Rectal smooth muscle tissue (tissue), 1 donor: ENCODE data around the gene RNF11.

Experiments used
- H3K27ac ChIP-seq: one replicate; pipeline ENCODE4 v1.7.0; 2013; ENCODE audit warnings: low read depth, low read length, inconsistent platforms
- H3K27me3 ChIP-seq: one replicate; pipeline ENCODE4 v1.7.0; 2013; ENCODE audit warnings: low read length; ENCODE audit not compliant: control insufficient read depth, insufficient read depth
- H3K36me3 ChIP-seq: one replicate; pipeline ENCODE4 v1.7.0; 2013; ENCODE audit warnings: low read length; ENCODE audit not compliant: control insufficient read depth, insufficient read depth
- H3K4me1 ChIP-seq: one replicate; pipeline ENCODE4 v1.7.0; 2013; ENCODE audit warnings: low read length; ENCODE audit not compliant: control insufficient read depth, insufficient read depth
- H3K4me3 ChIP-seq: one replicate; pipeline ENCODE4 v1.7.0; 2013; ENCODE audit warnings: low read length
- H3K9ac ChIP-seq: one replicate; pipeline ENCODE4 v1.7.0; 2013; ENCODE audit warnings: low read length

The RNF11 gene

DNA sequence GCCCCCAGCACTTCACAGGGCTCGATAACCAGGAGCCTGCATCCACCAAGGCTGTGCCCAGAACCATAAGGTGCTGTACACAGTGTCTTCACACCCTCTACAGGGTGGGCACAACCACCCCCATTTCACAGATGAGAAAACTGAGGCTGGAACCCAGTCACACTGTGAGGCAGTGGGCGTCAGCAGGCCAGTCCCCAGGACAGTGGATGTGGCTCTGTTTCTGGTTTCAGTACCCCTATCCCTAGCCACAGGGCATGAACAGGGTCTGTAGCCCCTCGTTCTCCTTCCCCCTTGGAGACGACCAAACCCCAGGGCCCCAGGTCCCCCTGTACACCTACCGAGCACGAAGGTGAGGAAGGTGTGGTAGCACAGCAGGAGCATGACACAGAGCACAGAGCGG is 66.7 kb downstream of the RNF11 start:
- no peak overlapping the region for H3K4me3 ChIP-seq
- H3K4me1 ChIP-seq: no peaks in the 10 kb centered on the region
- H3K9ac ChIP-seq: no peak overlapping the region
- H3K27me3 ChIP-seq: no peaks in the 10 kb centered on the region
- H3K36me3 ChIP-seq: no peaks in the 10 kb centered on the region
- no peak overlapping the region for H3K27ac ChIP-seq

GRCh38 chr1:51303315-51303714 is 67.2 kb downstream of the RNF11 start:
- Histone ChIP-seq H3K9ac (no peak overlapping the region), H3K4me3 (no peak overlapping the region), H3K27ac (no peak overlapping the region), H3K4me1 (no peaks in the 10 kb centered on the region), H3K36me3 (no peaks in the 10 kb centered on the region), H3K27me3 (no peaks in the 10 kb centered on the region)

- Histone ChIP-seq H3K4me1 (no peaks in the 10 kb centered on the region), H3K36me3 (no peaks in the 10 kb centered on the region), H3K9ac (no peak overlapping the region), H3K27ac (no peak overlapping the region), H3K4me3 (no peak overlapping the region), H3K27me3 (no peaks in the 10 kb centered on the region)
Measured at GRCh38 chr1:51303751-51304251, 67.7 kb downstream of the RNF11 start.

GRCh38 chr1:51304360-51304759 is 68.3 kb downstream of the RNF11 start:
- no peak overlapping the region for H3K4me3 ChIP-seq
- H3K4me1 ChIP-seq: no peaks in the 10 kb centered on the region
- no peaks in the 10 kb centered on the region for H3K36me3 ChIP-seq
- no peaks in the 10 kb centered on the region for H3K27me3 ChIP-seq
- H3K27ac ChIP-seq: no peak overlapping the region
- H3K9ac ChIP-seq: no peak overlapping the region

- Histone ChIP-seq H3K27me3 (no peaks in the 10 kb centered on the region), H3K9ac (no peak overlapping the region), H3K27ac (no peak overlapping the region)
Measured at GRCh38 chr1:51305371-51305823, 69.3 kb downstream of the RNF11 start.

GRCh38 chr1:51306950-51307349 is 70.9 kb downstream of the RNF11 start:
- Histone ChIP-seq H3K4me3 (no peak overlapping the region), H3K27ac (no peak overlapping the region), H3K9ac (no peak overlapping the region), H3K36me3 (no peaks in the 10 kb centered on the region), H3K27me3 (no peaks in the 10 kb centered on the region), H3K4me1 (no peaks in the 10 kb centered on the region)

More at GRCh38 chr1:51305371-51305823, 69.3 kb downstream of the RNF11 start:
- H3K36me3 ChIP-seq: no peaks in the 10 kb centered on the region
- no peak overlapping the region for H3K4me3 ChIP-seq
- H3K4me1 ChIP-seq: no peaks in the 10 kb centered on the region

GRCh38 chr1:51308636-51309035 is 72.6 kb downstream of the RNF11 start:
- Histone ChIP-seq H3K27me3 (no peaks in the 10 kb centered on the region), H3K4me3 (no peak overlapping the region), H3K36me3 (no peaks in the 10 kb centered on the region), H3K4me1 (no peaks in the 10 kb centered on the region), H3K9ac (no peak overlapping the region), H3K27ac (no peak overlapping the region)

DNA sequence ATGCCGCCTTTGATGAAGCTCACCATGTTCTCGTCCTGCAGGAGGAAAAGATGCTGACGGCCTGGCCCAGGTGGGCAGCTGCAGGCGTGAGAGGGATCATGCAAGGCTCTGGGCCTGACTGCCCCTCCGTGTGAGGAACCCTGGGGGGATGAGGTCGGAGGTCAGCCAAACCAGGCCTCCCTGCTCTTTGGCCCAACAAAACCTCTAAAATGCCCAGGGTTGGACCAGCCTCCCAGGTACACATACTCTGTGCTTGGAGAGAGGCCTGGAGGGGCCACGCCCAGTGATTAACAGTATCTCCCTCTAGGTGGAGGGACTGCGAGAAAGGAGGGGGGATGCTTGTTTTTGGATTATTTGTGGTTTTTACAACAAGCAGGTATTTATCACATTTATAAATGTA is 73.2 kb downstream of the RNF11 start:
- Histone ChIP-seq H3K4me3 (no peak overlapping the region), H3K9ac (no peak overlapping the region), H3K36me3 (no peaks in the 10 kb centered on the region), H3K4me1 (no peaks in the 10 kb centered on the region), H3K27me3 (no peaks in the 10 kb centered on the region), H3K27ac (no peak overlapping the region)

DNA sequence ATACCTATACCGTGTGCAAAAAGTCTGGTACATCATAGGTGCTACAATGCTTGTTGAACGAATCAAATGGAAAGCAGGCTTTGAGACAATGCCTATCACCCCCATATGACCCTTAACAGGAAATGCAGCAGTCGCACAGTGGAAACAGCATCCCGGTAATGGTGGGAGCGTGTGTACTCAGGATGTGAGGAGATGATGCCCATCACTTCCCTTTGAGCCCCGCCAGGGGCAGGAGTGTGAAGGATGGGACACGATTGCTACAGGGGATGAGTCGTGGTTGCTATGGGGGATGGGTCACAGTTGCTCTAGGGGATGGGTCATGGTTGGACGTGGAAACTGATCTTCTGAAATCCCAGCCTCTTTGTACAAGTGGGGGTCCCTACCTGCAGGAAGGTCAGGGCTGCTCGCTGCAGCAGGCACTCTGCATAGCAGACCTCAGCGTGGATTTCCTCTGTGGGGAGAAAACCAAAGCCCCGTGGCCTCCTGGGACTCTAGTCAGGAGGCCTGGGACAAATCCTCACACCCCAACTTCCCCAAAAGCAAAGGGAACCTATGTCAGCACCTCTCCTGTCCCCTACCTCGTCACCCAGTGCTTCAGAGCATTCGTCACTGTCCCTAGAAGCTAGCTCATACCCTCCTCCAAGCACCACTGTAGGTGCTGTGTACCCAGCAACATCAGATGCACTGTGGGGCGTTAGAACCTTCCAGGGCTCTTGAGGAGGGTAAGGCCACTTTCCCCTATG is 75.0 kb downstream of the RNF11 start:
- no peak overlapping the region for H3K9ac ChIP-seq
- no peaks in the 10 kb centered on the region for H3K4me1 ChIP-seq
- no peak overlapping the region for H3K4me3 ChIP-seq
- no peaks in the 10 kb centered on the region for H3K36me3 ChIP-seq
- H3K27me3 ChIP-seq: no peaks in the 10 kb centered on the region
- no peak overlapping the region for H3K27ac ChIP-seq

DNA sequence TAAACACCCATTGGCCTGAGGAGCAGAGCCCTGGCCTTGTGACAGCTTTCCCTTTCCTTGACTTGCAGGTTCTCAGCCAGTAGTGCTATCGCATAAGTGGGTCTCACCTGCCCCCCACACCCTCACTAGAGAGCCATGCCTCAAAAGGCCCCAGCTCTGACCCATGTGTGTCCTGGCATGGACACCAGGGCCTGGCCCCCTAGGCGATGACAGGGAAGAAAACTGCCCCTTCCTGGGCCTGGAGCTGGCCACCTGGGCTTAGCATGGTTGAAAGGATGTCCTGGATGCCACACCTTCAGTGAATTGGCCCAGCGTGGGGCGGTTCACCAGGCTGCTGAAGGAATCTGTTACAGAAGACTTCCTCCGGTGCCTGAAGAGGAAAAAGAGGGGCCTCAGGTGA is 75.8 kb downstream of the RNF11 start:
- Histone ChIP-seq H3K27ac (no peak overlapping the region), H3K9ac (no peak overlapping the region), H3K36me3 (no peaks in the 10 kb centered on the region), H3K27me3 (no peaks in the 10 kb centered on the region), H3K4me3 (no peak overlapping the region), H3K4me1 (no peaks in the 10 kb centered on the region)

GRCh38 chr1:51312718-51313117 is 76.6 kb downstream of the RNF11 start:
- Histone ChIP-seq H3K4me1 (no peaks in the 10 kb centered on the region), H3K36me3 (no peaks in the 10 kb centered on the region), H3K27me3 (no peaks in the 10 kb centered on the region), H3K27ac (no peak overlapping the region), H3K9ac (no peak overlapping the region), H3K4me3 (no peak overlapping the region)

DNA sequence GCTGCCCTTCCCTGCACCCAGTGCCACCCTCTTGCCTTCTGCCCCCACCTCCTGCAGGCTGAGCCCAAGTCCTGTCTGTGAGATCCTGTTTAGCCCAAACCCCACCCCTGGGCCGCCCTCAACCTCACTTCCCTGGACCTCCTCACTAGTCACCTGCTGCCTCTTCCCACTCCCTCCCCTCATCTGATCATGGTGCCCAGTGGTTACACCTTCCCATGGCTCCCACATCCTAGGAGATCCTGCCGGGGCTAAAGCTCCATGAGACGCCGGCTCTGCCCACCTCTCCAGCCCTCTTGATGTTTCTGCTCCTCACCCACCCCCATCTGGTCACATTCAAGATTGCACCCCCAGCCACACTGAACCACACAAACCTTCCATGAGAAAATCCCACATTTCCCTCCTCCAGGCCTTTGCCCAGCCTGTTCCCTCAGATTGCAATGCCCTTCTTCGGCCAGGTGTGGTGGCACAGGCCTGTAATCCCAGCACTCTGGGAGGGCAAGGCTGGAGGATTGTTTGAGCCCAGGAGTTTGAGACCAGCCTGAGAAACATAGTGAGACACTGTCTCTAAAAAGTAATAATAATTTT is 77.3 kb downstream of the RNF11 start:
- no peaks in the 10 kb centered on the region for H3K4me1 ChIP-seq

More for the DNA sequence above, 77.3 kb downstream of the RNF11 start:
- Histone ChIP-seq H3K4me3 (no peak overlapping the region), H3K36me3 (no peaks in the 10 kb centered on the region), H3K9ac (no peak overlapping the region), H3K27me3 (no peaks in the 10 kb centered on the region), H3K27ac (no peak overlapping the region)
